Esophagus squamous epithelium (tissue), 5 donors: ENCODE measurements around the gene CDKAL1. TPM values are rescaled to one million over a fixed set of nuclear protein-coding genes. Genes with fewer than 3 reads are reported as not detected.

Source experiments
- DNase-seq: peaks from one replicate; lab custom pipeline; 2025; lab: John Stamatoyannopoulos, UW
- H3K27ac ChIP-seq, 4 donors: fragments of 200-600 bp; sonication (generic); one replicate each; pipeline ENCODE4 v1.5.1; 2016 to 2019; ENCODE audit warnings: mild to moderate bottlenecking in 1 of 4
- H3K27me3 ChIP-seq, 4 donors: fragments of 200-600 bp; sonication (generic); 1 replicate in 3 of 4; 2 replicates in 1 of 4; pipeline versions ENCODE4 v1.5.1 to v1.6.0; 2017 to 2021; ENCODE audit warnings: antibody characterized with exemption in 1 of 4
- H3K36me3 ChIP-seq, 3 donors: fragments of 200-600 bp; sonication (generic); one replicate each; pipeline ENCODE4 v1.5.1; 2016 to 2019
- H3K4me1 ChIP-seq, 3 donors: fragments of 200-600 bp; sonication (generic); one replicate each; pipeline ENCODE4 v1.5.1; 2017 to 2019
- H3K4me3 ChIP-seq, 4 donors: fragments of 200-600 bp; sonication (generic); 1 replicate in 3 of 4; 2 replicates in 1 of 4; pipeline ENCODE4 v1.5.1; 2016 to 2019; ENCODE audit warnings: mild to moderate bottlenecking in 2 of 4, moderate library complexity in 1 of 4
- H3K9me3 ChIP-seq, 3 donors: fragments of 200-600 bp; sonication (generic); one replicate each; pipeline ENCODE4 v1.5.1; 2016 to 2019
- POLR2A ChIP-seq, 4 donors: fragments of 450-650 bp; IDR thresholded peaks; one replicate each; pipeline ENCODE4 v1.6.1; 2017; ENCODE audit warnings: antibody characterized with exemption in 4 of 4, mild to moderate bottlenecking in 4 of 4, moderate library complexity in 3 of 4
- WGBS, 2 donors: methylation state at CpG; one replicate each; pipeline ENCODE4 v1.1.5; 2018; 5-methylcytosine and 5-hydroxymethylcytosine counted together
- intact Hi-C: fragments of 100-400 bp; cut with DNase I; formaldehyde crosslinking; loops from one replicate; pipeline ENCODE4 v1.15.0; 2022
- total RNA-seq, 4 donors: library from RNA; depleted of rRNA; stranded (reverse); fragments of >200 nt; gene quantifications; one replicate each; pipeline ENCODE4 v1.1.0, GENCODE V29; 2016
- TF ChIP-seq, protein P1 (sequence below), 6 experiments: fragments of 450-650 bp in 4 of 6; fragments of 200-600 bp in 2 of 6; sonication (generic) in 2 of 6; IDR thresholded peaks; one replicate each; pipeline ENCODE4 v1.5.1; 2016 to 2019; ENCODE audit warnings: antibody characterized with exemption in 6 of 6, mild to moderate bottlenecking in 4 of 6, moderate library complexity in 4 of 6
- donor health status: DM: yes; HTN: yes; CAD: no.

Gene CDKAL1
- total RNA-seq, 4 donors from 2014 or later: 6.5 to 13.0 (median 10.7) TPM

DNA sequence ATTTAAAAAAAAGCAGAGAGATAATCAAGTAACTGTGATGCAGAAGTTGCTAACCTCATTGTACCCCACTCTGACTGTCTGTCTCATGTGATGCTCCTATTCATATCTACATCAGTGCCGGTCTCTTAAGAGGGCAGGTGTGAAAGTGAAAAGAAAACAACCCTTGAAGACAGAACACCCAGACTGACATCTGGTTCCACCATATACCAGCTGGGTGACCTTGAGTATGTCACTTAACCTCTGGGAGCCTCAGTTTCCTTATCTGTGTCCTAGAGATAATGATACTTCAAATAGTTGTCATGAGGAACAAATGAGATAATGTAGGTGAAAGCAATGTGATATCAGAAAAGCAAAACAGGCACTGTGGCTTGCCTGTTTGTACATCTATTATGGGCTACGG is 632.5 kb downstream of the CDKAL1 start:
- no peak for DNase-seq
- no peaks in the 10 kb centered on the region for H3K36me3 ChIP-seq
- no peaks in the 10 kb centered on the region for H3K27me3 ChIP-seq
- no peak overlapping the region for H3K4me3 ChIP-seq
- H3K9me3 ChIP-seq: no peaks in the 10 kb centered on the region
- 79 to 85% methylated on average over 2 of the region's 2 CpGs for whole genome bisulfite sequencing, 2 donors
- no peak overlapping the region for H3K27ac ChIP-seq
- H3K4me1 ChIP-seq: no peaks in the 10 kb centered on the region
- TF ChIP-seq POLR2A (IDR thresholded peaks at IDR 0.05): no peak
- TF ChIP-seq, protein P1, sequence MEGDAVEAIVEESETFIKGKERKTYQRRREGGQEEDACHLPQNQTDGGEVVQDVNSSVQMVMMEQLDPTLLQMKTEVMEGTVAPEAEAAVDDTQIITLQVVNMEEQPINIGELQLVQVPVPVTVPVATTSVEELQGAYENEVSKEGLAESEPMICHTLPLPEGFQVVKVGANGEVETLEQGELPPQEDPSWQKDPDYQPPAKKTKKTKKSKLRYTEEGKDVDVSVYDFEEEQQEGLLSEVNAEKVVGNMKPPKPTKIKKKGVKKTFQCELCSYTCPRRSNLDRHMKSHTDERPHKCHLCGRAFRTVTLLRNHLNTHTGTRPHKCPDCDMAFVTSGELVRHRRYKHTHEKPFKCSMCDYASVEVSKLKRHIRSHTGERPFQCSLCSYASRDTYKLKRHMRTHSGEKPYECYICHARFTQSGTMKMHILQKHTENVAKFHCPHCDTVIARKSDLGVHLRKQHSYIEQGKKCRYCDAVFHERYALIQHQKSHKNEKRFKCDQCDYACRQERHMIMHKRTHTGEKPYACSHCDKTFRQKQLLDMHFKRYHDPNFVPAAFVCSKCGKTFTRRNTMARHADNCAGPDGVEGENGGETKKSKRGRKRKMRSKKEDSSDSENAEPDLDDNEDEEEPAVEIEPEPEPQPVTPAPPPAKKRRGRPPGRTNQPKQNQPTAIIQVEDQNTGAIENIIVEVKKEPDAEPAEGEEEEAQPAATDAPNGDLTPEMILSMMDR (IDR thresholded peaks at IDR 0.05): no peak
- intact Hi-C loops: no loop called here

DNA sequence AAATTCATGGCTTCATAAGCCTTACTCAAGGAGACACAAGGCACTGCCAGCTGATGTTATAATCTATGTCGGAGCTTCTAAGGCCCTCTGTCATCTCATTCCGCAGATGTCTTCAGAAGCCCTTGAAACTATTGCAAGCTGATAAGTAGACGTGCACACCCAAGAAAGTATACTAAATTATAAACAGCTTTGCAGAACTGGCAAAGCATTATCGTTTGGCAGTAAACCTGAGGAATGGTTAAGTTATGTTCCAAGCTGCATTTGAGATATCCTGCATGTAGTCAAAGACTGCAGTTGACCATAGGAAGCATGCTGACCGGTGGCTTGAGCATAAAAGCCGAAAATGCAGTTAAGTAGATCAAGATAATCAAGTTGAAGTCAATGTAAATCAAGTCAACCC is 633.5 kb downstream of the CDKAL1 start:
- intact Hi-C loops: no loop called here
- WGBS, 2 donors: 89 to 95% methylated on average over 6 of the region's 6 CpGs
- DNase-seq: no peak

DNA sequence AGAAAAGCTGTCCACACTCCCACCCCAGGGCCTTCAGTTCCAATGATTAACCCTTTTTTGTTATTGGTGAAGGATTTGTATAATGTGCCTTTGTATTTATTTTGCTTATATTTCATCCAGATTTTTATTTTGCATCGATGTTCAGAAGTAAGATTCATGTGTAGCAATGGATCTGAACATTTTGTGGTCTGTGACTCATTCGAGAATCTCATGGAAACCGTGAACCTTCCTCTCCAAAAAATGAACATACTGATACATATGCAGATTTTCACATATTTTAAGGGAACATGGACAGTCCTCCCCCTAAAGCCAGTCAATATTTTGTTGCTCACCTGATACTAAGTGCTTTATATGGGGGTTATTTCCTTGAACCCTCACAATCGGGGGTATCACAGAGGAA is 637.5 kb downstream of the CDKAL1 start:
- Histone ChIP-seq H3K9me3 (no peaks in the 10 kb centered on the region), H3K4me3 (no peak overlapping the region), H3K4me1 (no peaks in the 10 kb centered on the region), H3K36me3 (no peaks in the 10 kb centered on the region), H3K27ac (no peak overlapping the region), H3K27me3 (no peaks in the 10 kb centered on the region)
- TF ChIP-seq, protein P1 (IDR thresholded peaks at IDR 0.05): no peak
- no peak for TF ChIP-seq POLR2A (IDR thresholded peaks at IDR 0.05)
- WGBS, 2 donors: 80 to 90% methylated on average over 4 of the region's 4 CpGs
- no peak for DNase-seq
- intact Hi-C loops: no loop called here

More for the DNA sequence above, 633.5 kb downstream of the CDKAL1 start:
- Histone ChIP-seq H3K36me3 (no peaks in the 10 kb centered on the region), H3K27me3 (no peaks in the 10 kb centered on the region), H3K9me3 (no peaks in the 10 kb centered on the region), H3K4me1 (no peaks in the 10 kb centered on the region), H3K4me3 (no peak overlapping the region), H3K27ac (no peak overlapping the region)
- no peak for TF ChIP-seq POLR2A (IDR thresholded peaks at IDR 0.05)
- TF ChIP-seq, protein P1 (IDR thresholded peaks at IDR 0.05): no peak

DNA sequence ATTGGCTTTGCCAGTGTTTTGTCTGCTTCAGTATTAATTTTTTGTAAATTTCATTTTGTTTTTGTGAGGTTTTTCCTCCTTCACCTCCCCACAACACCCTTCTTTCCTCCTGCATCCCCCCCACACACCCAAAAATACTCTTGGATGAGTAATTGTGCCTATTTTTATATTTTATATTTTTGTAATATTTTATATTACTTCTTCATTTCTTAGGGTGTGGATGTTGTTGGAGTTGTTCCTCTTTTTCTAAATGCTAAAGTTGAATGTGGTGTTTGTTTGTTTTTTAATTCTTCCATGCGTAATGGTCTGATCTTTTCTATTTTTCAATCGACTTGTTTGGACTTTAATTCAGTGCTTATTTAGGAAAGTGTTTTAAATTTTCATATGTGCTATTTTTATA is 638.8 kb downstream of the CDKAL1 start:
- Histone ChIP-seq H3K9me3 (no peaks in the 10 kb centered on the region), H3K27me3 (no peaks in the 10 kb centered on the region), H3K4me3 (no peak overlapping the region), H3K36me3 (no peaks in the 10 kb centered on the region), H3K4me1 (no peaks in the 10 kb centered on the region), H3K27ac (no peak overlapping the region)
- intact Hi-C loops: no loop called here
- no peak for TF ChIP-seq POLR2A (IDR thresholded peaks at IDR 0.05)
- TF ChIP-seq, protein P1 (IDR thresholded peaks at IDR 0.05): no peak
- no peak for DNase-seq
- 82 to 95% methylated on average over 2 of the region's 2 CpGs for WGBS, 2 donors

DNA sequence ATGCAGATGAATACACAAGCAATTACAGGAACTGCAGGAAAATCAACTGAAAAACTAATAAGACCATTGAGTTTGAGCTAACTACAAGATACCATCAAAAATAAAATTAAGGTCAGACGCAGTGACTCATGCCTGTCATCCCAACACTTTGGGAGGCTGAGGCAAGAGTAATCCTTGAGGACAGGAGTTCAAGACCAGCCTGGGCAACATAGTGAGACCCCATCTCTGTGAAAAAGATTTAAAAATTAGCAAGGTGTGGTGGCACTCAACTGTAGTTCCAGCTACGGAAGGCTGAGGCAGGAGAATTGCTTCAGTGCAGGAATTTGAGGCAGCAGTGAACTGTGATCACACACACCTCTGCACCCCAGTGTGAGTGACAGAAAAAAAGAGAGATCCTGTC is 639.4 kb downstream of the CDKAL1 start:
- no peak for DNase-seq
- H3K36me3 ChIP-seq: no peaks in the 10 kb centered on the region
- TF ChIP-seq, protein P1 (IDR thresholded peaks at IDR 0.05): no peak
- no peak for TF ChIP-seq POLR2A (IDR thresholded peaks at IDR 0.05)
- no peaks in the 10 kb centered on the region for H3K27me3 ChIP-seq
- no peak overlapping the region for H3K4me3 ChIP-seq
- no peak overlapping the region for H3K27ac ChIP-seq
- no peaks in the 10 kb centered on the region for H3K4me1 ChIP-seq
- WGBS, 2 donors: 86 to 93% methylated on average over 2 of the region's 2 CpGs
- no peaks in the 10 kb centered on the region for H3K9me3 ChIP-seq
- intact Hi-C loops: no loop called here
